ENCODE data around the gene PRKAR1B. TPM values are rescaled to one million over a fixed set of nuclear protein-coding genes. Genes with fewer than 3 reads are reported as not detected.
A peak's percentile ranks its signal among the peaks of the same experiment; 100 is the strongest.

The PRKAR1B gene
- total and polyA plus RNA-seq, 7 donors = 1.4 to 4.6 (median 1.9) TPM

DNA sequence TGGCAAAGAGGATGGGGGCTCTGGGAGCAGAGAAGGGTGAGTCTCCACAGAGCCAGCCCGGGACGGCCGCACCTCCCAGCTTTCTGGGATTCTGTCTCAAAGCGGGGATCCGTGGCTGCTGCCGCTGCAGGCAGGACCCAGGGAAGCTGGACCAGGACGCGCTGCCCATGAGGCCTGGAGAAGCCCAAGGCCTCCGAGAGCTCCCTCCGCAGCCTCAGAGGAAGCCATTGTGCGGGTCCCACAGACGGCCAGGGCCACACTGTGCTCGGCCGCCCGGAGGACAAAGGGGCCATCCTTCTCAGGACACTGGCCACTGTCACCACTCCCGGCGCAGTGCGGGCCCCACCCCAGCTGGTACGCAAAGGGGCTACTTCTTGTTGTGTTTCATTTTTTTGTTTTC lies 128.2 kb downstream of the PRKAR1B start:
- no peak for ATAC-seq
- no peak overlapping the region for H3K4me3 ChIP-seq
- TF ChIP-seq, protein P1, sequence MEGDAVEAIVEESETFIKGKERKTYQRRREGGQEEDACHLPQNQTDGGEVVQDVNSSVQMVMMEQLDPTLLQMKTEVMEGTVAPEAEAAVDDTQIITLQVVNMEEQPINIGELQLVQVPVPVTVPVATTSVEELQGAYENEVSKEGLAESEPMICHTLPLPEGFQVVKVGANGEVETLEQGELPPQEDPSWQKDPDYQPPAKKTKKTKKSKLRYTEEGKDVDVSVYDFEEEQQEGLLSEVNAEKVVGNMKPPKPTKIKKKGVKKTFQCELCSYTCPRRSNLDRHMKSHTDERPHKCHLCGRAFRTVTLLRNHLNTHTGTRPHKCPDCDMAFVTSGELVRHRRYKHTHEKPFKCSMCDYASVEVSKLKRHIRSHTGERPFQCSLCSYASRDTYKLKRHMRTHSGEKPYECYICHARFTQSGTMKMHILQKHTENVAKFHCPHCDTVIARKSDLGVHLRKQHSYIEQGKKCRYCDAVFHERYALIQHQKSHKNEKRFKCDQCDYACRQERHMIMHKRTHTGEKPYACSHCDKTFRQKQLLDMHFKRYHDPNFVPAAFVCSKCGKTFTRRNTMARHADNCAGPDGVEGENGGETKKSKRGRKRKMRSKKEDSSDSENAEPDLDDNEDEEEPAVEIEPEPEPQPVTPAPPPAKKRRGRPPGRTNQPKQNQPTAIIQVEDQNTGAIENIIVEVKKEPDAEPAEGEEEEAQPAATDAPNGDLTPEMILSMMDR (IDR thresholded peaks at IDR 0.05) = no peak
- H3K36me3 ChIP-seq (ENCODE audit: insufficient read depth in 1 of 2, low read depth in 1 of 2) = no peaks in the 10 kb centered on the region
- H3K4me1 ChIP-seq = peaks cover 2% of the 10 kb centered on the region
- peaks cover 0 to 10% (median 0%) of the 10 kb centered on the region in 3 donors for H3K27me3 ChIP-seq (ENCODE audit: insufficient read depth in 3 of 3, low read length in 2 of 3)
- H3K27ac ChIP-seq = no peak overlapping the region
- DNase-seq = no peak
- intact Hi-C loops (cut with DNase I) = no loop called here
- H3K9me3 ChIP-seq = no peaks in the 10 kb centered on the region
- 94 to 95% (median 94%) methylated on average over 19 of the region's 19 CpGs for WGBS, 3 donors

DNA sequence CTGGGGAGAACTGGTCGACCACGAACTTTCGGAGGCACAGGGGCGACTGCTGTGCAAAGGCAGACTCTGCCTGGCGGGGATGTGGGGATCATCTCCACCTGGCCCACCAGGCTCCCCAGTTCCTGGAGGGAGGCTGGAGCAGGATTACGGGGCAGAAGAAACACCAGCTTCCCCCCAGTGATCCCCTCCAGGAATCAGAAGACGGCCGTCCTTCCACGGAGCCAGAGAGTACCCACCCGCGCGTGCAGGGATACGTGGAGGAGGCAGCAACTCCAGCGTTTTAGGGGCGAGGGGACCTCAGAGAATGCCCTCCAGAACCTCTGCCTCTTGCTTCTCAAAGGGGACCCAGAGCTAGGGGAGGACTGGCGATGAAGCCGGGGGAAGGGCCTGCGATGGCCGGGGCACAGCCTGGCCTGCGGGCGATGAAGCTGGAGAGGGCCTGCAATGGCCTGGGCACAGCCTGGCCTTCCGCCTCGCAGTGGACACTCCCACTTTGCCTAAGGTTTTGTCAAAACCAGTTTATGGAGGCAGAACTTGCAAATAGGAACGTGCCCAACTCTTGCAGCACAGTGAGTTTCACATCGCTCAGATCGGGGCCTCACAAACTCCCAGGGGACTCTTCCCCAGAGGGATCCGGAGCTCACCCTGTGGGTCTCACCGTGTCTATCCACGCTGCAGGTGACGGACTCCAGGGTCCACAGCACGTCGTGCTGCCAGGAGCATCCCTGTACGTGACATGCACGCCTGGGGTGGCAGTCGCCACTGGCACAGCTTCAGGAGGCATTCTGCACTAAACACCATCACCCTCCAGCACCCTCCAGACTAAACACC lies 129.5 kb downstream of the PRKAR1B start:
- Histone ChIP-seq H3K9me3 (no peaks in the 10 kb centered on the region), H3K4me1 (no peaks in the 10 kb centered on the region), H3K27me3 (ENCODE audit: insufficient read depth in 3 of 3, low read length in 2 of 3) (peaks cover 0 to 10% (median 0%) of the 10 kb centered on the region in 3 donors), H3K27ac (no peak overlapping the region), H3K4me3 (no peak overlapping the region), H3K36me3 (ENCODE audit: insufficient read depth in 1 of 2, low read depth in 1 of 2) (no peaks in the 10 kb centered on the region)
- ATAC-seq = no peak
- intact Hi-C loops (cut with DNase I) = no loop called here
- TF ChIP-seq, protein P1 (IDR thresholded peaks at IDR 0.05) = no peak
- peak in 1 of 2 donors; percentile 31 for DNase-seq
- WGBS, 3 donors = 92 to 93% (median 93%) methylated on average over 33 to 35 of the region's 35 CpGs

DNA sequence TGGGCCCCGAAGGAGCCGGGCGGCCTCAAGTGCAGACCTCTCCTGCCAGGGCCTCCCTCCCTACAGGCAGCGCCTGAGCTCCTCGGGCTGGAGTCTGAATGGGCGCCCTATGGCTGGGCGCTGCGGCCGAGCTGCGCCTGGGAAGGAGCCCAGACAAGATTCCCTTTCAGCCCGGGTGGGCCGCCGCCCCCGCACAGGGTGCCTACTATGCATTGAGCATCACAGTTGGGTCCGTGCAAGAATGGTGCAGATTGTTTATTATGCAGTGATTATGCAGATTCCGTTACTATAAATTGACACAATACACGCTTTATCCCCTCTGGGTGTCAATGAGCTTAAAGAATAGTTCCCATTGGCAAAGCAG lies 130.3 kb downstream of the PRKAR1B start:
- ATAC-seq (no peak), DNase-seq (no peak)
- intact Hi-C loops (cut with DNase I) = no loop called here

DNA sequence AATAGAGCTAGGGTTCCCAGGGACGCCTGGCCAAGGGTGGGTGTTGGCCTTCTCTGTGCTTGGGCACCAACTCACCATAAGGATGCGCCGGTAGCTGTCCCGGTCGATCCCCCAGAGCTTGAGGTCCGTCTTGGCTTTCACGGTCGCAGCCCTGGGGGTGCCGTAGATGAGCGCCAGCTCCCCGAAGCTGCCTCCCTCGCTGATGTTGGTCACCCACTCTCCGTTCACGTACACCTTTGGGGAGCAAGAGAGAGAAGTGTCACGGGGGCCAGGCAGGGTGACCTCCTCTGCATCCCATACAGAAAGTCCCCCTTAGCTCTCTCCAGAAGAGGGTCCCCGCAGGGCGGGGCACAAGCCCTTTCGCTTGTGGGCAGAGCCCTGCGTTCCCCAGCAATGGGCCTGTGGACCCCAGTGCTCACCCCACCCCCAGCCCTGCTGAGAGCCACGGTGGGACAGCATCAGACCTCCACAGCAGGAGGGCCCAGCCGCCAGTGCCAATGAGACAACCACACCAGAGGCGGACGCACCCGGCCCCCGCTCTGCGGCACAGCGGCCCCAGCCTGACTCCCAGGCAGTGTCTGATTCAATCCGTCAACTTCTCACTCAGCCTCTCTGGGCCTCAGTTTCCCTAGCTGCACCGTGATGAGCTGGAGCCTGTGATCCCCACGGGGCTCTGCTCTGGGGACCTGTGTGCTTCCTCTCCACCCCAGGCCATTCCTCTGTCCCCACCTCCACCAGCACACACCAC lies 130.8 kb downstream of the PRKAR1B start:
- H3K27ac ChIP-seq = no peak overlapping the region
- H3K27me3 ChIP-seq (ENCODE audit: insufficient read depth in 3 of 3, low read length in 2 of 3) = peaks cover 0 to 9% (median under 1%) of the 10 kb centered on the region in 3 donors
- TF ChIP-seq, protein P1 (IDR thresholded peaks at IDR 0.05) = no peak
- no peaks in the 10 kb centered on the region for H3K9me3 ChIP-seq
- peak in 1 of 2 donors; percentile 44 for DNase-seq
- H3K4me1 ChIP-seq = peaks cover 4% of the 10 kb centered on the region
- H3K36me3 ChIP-seq (ENCODE audit: insufficient read depth in 1 of 2, low read depth in 1 of 2) = no peaks in the 10 kb centered on the region
- ATAC-seq = no peak
- WGBS, 3 donors = 94 to 95% (median 95%) methylated on average over 30 of the region's 30 CpGs
- intact Hi-C loops (cut with DNase I) = no loop called here
- no peak overlapping the region for H3K4me3 ChIP-seq

More for the DNA sequence above, 130.3 kb downstream of the PRKAR1B start:
- TF ChIP-seq, protein P1 (IDR thresholded peaks at IDR 0.05) = no peak
- no peak overlapping the region for H3K27ac ChIP-seq
- peaks cover 0 to 10% (median 0%) of the 10 kb centered on the region in 3 donors for H3K27me3 ChIP-seq (ENCODE audit: insufficient read depth in 3 of 3, low read length in 2 of 3)
- WGBS, 3 donors = 93 to 96% (median 94%) methylated on average over 17 of the region's 17 CpGs
- no peaks in the 10 kb centered on the region for H3K9me3 ChIP-seq
- no peaks in the 10 kb centered on the region for H3K36me3 ChIP-seq (ENCODE audit: insufficient read depth in 1 of 2, low read depth in 1 of 2)
- H3K4me3 ChIP-seq = no peak overlapping the region
- no peaks in the 10 kb centered on the region for H3K4me1 ChIP-seq

Measured in psoas muscle (tissue), 8 donors.